GM18907 (cell line): ENCODE measurements around the gene PIM3.

Experiments
- ATAC-seq: cut with Tn5 transposase; IDR thresholded peaks from one replicate; pipeline ENCODE4 v1.9.1; 2021; ENCODE audit warnings: mild to moderate bottlenecking, moderate library complexity; ENCODE audit not compliant: unreplicated experiment

Gene PIM3

GRCh38 chr22:49927483-49928184, 32.9 kb upstream of the PIM3 start:
- ATAC-seq, result no peak

GRCh38 chr22:49928185-49928495, 32.4 kb upstream of the PIM3 start:
- ATAC-seq, result no peak

GRCh38 chr22:49928555-49929210, 31.9 kb upstream of the PIM3 start:
- no peak for ATAC-seq

DNA sequence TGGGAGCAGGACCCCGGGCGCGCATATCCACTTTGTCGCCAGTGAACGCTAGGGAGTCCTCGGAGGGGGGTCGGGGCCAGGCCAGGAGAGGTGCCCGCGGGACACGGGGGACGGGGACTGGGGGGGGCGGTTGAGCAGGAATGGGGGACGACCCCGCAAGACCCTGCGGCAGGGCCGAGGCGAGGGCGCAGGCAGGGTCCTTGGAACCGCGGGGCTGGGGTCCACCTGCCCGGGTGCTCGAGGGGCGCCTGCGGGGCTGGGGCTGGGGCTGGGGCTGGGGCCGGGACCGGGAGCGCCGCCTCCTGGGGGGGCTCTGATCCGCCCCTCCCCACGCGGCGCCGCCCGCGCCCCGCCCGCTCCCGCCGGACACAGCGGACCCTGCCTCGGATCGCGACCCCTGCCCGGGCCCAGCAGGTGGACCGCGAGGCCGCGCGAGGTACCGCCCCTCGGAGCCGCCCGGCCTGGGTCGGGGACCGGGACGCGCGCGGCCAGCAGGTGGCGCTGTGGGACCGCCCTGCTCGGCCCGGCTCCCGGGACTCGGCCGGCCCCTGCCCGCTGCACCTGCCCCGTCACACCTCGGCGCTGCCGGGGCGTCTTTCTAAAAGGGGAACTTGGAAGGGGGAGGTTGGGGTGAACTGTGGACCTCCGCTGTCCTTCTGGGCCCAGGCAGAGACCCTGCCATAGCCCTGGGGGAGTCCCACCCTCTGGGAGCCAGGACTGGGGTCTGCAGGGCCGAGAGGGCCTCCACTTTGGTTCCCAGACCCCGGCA, 31.2 kb upstream of the PIM3 start:
- peak; percentile 40 for ATAC-seq

DNA sequence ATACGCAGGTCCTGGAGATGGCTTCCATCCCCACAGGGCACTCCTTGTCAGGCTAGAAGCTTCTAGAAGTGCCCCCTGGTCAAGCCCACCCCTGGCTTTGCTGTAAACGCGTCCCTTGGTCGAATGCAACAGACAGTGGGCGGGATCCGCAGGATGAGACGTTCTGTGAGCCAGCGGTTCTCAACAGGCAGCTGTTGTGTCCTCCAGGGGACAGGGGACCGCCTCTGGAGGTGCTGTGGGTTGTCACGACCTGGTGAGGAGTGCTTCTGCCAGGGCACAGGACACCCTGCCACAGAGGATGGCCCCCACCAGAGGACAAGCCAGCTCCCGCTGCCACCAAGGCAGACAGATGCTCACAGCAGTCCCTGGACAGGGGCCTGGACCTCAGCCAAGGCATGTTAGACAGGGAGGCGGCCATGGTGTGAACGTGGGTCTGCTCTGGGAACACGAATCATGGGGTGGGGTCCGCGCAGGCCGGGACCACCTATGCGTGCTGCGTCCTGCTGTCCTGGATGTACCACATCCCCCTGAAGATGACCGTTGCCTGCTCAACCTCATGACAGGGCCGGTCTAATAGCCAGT, 30.5 kb upstream of the PIM3 start:
- ATAC-seq, result no peak

DNA sequence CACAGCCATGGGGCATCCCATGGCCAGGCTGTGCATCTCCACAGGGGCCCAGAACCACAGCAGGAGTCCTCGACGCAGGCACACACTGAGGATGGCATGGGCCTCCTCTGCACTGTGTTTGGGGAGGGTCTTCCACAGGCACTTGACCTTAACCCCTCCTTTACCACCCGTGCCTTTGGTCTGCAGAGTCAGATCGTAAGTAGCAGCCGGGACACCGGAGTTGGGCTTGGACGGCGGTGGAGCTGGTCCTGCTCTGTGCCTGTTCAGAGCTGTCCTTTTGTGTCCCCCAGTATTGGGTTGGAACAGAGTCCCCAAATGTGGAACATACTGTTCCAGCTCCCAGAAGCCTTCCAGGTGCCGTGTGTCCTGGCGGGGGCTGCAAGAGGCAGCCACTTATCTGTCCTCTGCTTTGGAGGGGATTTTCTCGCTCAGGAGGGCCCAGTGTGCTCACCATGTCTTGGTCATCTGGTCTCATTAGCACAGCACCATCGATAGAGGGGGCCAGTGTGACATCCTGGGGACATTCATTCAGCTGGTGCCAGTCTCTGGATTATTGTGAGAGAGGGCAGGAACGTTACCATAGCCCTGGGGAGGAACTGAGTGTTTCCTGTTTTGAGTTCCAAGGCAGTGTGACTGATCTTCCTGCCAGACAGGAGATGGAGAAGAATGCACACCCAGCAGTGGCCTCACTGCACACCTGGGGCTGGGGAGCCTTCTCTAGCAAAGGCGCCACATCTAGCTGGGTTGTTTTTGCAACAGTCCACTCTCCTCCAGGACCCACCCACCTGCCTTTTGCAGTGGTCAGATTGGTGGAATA, 29.8 kb upstream of the PIM3 start:
- ATAC-seq, result peak; percentile 35

GRCh38 chr22:49933236-49934159, 27.1 kb upstream of the PIM3 start:
- no peak for ATAC-seq

DNA sequence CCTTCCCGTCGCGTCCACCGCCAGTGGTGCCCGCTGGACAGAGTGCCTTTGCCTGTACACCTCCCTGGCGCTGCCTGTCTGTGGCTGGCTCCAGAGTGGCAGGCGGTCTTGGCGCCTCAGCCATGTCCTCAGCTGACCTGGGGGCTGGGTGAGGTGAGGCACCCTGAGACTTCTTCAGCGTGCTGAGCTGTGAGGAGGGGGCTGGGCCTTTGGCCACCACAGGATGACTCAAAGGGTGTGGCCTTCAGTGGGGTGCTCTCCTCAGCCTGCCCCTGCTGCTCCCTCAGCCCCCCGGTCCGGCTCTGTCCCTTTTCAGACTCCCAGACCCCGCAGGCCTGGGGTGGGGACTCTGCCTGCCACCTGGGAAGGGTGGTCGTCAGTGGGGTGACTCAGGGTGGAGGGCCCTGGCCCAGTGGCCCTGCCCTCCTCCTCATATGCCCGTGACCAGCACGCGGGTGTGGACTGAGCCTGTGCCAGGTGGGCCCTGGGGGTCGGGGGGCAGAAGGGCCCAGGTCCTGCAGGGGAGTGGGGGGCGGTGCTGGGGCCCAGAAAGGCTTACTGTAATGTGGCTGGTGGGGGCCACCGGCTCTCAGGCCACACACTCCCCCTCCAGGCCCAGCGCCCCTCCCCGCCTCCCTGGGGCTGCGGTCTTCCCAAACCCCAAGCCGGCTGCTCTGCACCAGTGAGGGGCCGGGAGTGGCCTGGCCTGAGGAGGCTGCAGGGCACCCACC, 26.2 kb upstream of the PIM3 start:
- ATAC-seq, result no peak

DNA sequence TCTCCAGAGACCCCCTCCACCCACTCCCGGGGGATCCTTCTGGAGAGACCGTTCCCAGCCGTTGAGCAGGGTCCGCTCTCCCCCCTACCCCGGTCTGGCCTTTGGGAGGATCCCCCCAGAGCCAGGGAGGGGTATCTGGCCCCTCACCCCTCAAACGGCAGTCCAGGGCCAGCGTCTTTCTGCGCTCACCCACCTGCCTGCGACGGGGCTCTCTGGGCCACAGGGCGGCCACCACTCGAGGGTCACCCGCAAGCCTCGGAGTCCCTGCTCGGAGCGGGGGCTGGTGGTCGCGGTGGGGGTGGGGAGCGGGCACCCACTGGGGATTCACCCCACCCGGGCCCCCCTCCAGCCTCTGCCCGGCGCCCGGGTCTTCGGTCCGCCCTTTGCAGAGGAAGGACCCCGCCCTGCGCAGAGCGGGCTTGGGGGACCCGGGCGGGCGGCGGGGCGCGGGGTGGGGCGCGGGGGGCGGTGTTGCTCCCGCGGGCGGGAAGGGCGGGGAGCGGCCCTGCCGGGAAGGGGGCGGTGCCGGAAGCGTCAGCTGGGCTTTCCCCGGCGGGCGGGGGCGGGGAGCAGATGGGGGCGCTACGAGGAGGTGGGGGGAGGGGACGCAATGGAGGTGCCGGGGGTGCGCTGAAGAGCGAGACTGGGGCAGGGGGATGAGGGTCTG, 25.5 kb upstream of the PIM3 start:
- no peak for ATAC-seq

GRCh38 chr22:49935561-49935960, 25.0 kb upstream of the PIM3 start:
- no peak for ATAC-seq

GRCh38 chr22:49936018-49936972, 24.3 kb upstream of the PIM3 start:
- ATAC-seq, result peak; percentile 67

- no peak for ATAC-seq
Observed at GRCh38 chr22:49936973-49937757, 23.4 kb upstream of the PIM3 start.

DNA sequence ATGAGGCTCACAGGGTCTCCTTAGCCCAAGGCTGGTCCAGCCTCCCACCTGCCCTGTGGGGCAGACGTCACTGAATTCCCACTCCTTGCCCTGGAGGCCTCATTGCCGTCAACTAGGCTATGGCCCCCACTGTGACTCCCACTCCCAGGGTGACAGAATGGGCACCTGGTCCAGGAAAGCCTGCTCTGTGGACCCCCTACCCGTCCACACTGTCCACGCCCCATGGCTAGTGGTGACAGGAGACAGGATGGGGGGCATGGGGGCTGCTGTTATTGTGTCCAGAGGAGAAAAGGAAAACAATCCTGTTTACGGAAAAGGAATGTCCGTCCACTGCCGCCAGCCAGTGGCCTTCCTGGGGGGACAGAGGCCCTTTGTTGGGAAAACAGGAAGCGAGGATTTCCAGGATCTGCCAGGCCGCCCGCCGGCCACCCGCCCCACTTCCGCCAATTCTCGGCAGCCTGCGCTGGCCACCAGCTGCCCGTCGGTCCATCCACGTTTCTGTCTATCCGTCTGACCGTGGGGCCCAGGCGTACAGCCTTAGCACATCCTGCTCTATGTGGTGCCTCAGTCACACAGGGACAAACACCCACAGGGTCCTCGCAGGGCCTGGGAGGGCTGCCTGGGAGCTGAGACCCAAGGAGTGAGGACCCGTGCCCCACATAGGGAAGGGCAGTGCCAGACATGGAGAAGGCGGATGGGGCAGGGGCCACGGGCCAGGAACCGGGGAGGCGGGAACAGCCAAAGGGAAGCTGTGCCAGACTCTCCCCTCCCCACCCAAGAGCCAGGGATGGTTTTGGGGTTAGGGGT, 22.6 kb upstream of the PIM3 start:
- no peak for ATAC-seq

- no peak for ATAC-seq
Observed at GRCh38 chr22:49938565-49939136, 21.9 kb upstream of the PIM3 start.

- ATAC-seq, result no peak
Observed at GRCh38 chr22:49941507-49942316, 18.9 kb upstream of the PIM3 start.
